GM12878 (cell line): Measurements from ENCODE around the gene LUM. TPM values are rescaled to one million over a fixed set of nuclear protein-coding genes. Genes with fewer than 3 reads are reported as not detected.

ENCODE experiments used
- ATAC-seq: fragments of 200-7000 bp; cut with Tn5 transposase; 3 replicates; pipeline ENCODE4 v1.9.1; 2020; ENCODE audit warnings: mild to moderate bottlenecking, moderate library complexity
- BruUV-seq: library from RNA; stranded (reverse); fragments of 400-500 nt; replicated peaks from 2 replicates; lab custom pipeline; 2021; lab: Mats Ljungman, UMichigan
- CTCF ChIA-PET: fragments of 300-600 bp; sonication (Branson Sonifier 250); formaldehyde crosslinking; extraction: SDS; loops from one replicate; lab custom pipeline; 2021; ENCODE audit warnings: inconsistent platforms; lab: Yijun Ruan, JAX
- POLR2A ChIA-PET: fragments of 350-600 bp; formaldehyde crosslinking; extraction: SDS; loops from one replicate; lab custom pipeline; 2021; ENCODE audit warnings: inconsistent platforms; lab: Charles Lee
- RAD21 ChIA-PET: fragments of 300-600 bp; sonication (Branson Sonifier 250); formaldehyde crosslinking; loops from one replicate; lab custom pipeline; 2023; ENCODE audit warnings: antibody characterized with exemption; ENCODE audit not compliant: unreplicated experiment; lab: Charles Lee
- SMC1A ChIA-PET: fragments of 300-600 bp; sonication (Branson Sonifier 250); formaldehyde crosslinking; loops from one replicate; lab custom pipeline; 2023; ENCODE audit not compliant: unreplicated experiment, uncharacterized antibody; lab: Charles Lee
- DNase-seq: peaks from one replicate; pipeline ENCODE4 v3.0.0-alpha.2; 2011; ENCODE audit warnings: low read depth, low spot score
- FAIRE-seq: peaks from 3 replicates; lab custom pipeline; 2011; peaks lifted over from hg19 to GRCh38; lab: Jason Lieb, UNC
- H2AFZ ChIP-seq: 2 replicates; pipeline ENCODE4 v1.6.0; 2011; ENCODE audit warnings: low read depth, low read length, control low read depth; ENCODE audit not compliant: control insufficient read depth
- H3K27ac ChIP-seq: 2 replicates; pipeline ENCODE4 v1.5.1; 2011; ENCODE audit warnings: control low read depth; ENCODE audit not compliant: control insufficient read depth, insufficient read depth
- H3K27me3 ChIP-seq, 2 experiments: replicated peaks in 1 of 2; 2 replicates each; pipeline versions ENCODE4 v1.6.0 to v1.6.1; 2011; ENCODE audit warnings: low read length in 1 of 2; ENCODE audit not compliant: control insufficient read depth in 2 of 2, insufficient read depth in 2 of 2
- H3K36me3 ChIP-seq, 2 experiments: 2 replicates each; pipeline ENCODE4 v1.5.1; 2011; ENCODE audit warnings: low read length in 1 of 2; ENCODE audit not compliant: control insufficient read depth in 2 of 2, insufficient read depth in 2 of 2
- H3K4me1 ChIP-seq: 2 replicates; pipeline ENCODE4 v1.6.1; 2011; ENCODE audit warnings: mild to moderate bottlenecking, low read length, moderate library complexity, mixed read lengths; ENCODE audit not compliant: control insufficient read depth, insufficient read depth
- H3K4me2 ChIP-seq: 2 replicates; pipeline ENCODE4 v1.6.0; 2011; ENCODE audit warnings: control low read depth; ENCODE audit not compliant: control insufficient read depth, insufficient read depth
- H3K4me3 ChIP-seq: fragments of 200-600 bp; sonication (generic); 2 replicates; pipeline ENCODE4 v1.5.1; 2016
- H3K79me2 ChIP-seq: 2 replicates; pipeline ENCODE4 v1.6.0; 2011; ENCODE audit warnings: low read length; ENCODE audit not compliant: control insufficient read depth, insufficient read depth
- H3K9ac ChIP-seq: 2 replicates; pipeline ENCODE4 v1.8.0; 2011; ENCODE audit warnings: low read length, control low read depth, mixed read lengths; ENCODE audit not compliant: control insufficient read depth, insufficient read depth
- H3K9me3 ChIP-seq: replicated peaks from 3 replicates; pipeline ENCODE4 v1.5.1; 2011; ENCODE audit warnings: mild to moderate bottlenecking, low read length; ENCODE audit not compliant: control insufficient read depth, insufficient read depth
- H4K20me1 ChIP-seq: 2 replicates; pipeline ENCODE4 v1.6.0; 2011; ENCODE audit not compliant: control insufficient read depth, insufficient read depth
- CREM ChIP-seq: IDR thresholded peaks from 2 replicates; pipeline ENCODE4 v1.6.1; 2014; ENCODE audit warnings: antibody characterized with exemption, low read depth
- FOXK2 ChIP-seq: fragments of 450-650 bp; IDR thresholded peaks from 2 replicates; pipeline ENCODE4 v1.6.1; 2017; ENCODE audit warnings: mild to moderate bottlenecking, moderate library complexity
- JUNB ChIP-seq: IDR thresholded peaks from 2 replicates; pipeline ENCODE4 v1.6.1; 2016; ENCODE audit warnings: antibody characterized with exemption, mild to moderate bottlenecking
- PAX8 ChIP-seq: fragments of 450-650 bp; IDR thresholded peaks from 2 replicates; pipeline ENCODE4 v1.6.1; 2017; ENCODE audit warnings: mild to moderate bottlenecking, moderate library complexity
- RFX5 ChIP-seq: IDR thresholded peaks from 2 replicates; pipeline ENCODE4 v1.6.1; 2011; ENCODE audit warnings: low read depth, low read length, improper control_type of control experiment
- ZNF622 ChIP-seq: fragments of 450-650 bp; IDR thresholded peaks from 2 replicates; pipeline ENCODE4 v1.6.1; 2017; ENCODE audit warnings: mild to moderate bottlenecking, inconsistent platforms
- WGBS: methylation state at CpG from one replicate; pipeline ENCODE4 v1.1.6; 2016; ENCODE audit warnings: low lambda C conversion rate; ENCODE audit not compliant: insufficient replicate concordance, insufficient coverage; ENCODE audit errors: missing lambda C conversion rate; 5-methylcytosine and 5-hydroxymethylcytosine counted together
- in situ Hi-C: fragments of 300-500 bp; cut with MboI; formaldehyde crosslinking; loops from 9 replicates; pipeline ENCODE4 v1.14.3; 2018; ENCODE audit warnings: mixed read lengths
- intact Hi-C: fragments of 100-400 bp; cut with micrococcal nuclease; formaldehyde crosslinking; loops from one replicate; pipeline ENCODE4 v1.14.2; 2022; ENCODE audit not compliant: unreplicated experiment
- polyA plus RNA-seq, 11 experiments: library from polyadenylated mRNA; depleted of rRNA in 4 of 11; unstranded in 6 of 11; stranded (reverse) in 5 of 11; fragments of >200 nt; fragmentation: Nextera tagmentation in 4 of 11; fragmentation: Illumina TruSeq in 1 of 11; extraction: Ambion mirVana in 4 of 11; extraction: Trizol in 1 of 11; gene quantifications; 1 replicate in 1 of 11; 2 replicates in 10 of 11; pipeline versions ENCODE4 v1.2.1 to v1.2.3, GENCODE V29; 2011 to 2016; ENCODE audit warnings: inconsistent platforms in 2 of 11, missing spikeins in 2 of 11, low read depth in 1 of 11
- total RNA-seq, 4 experiments: library from RNA; depleted of rRNA in 3 of 4; stranded (reverse); fragments of >200 nt in 3 of 4; fragmentation: Illumina TruSeq in 1 of 4; extraction: Trizol in 1 of 4; gene quantifications; 2 replicates each; pipeline versions ENCODE4 v1.2.1 to v1.2.3, GENCODE V29; 2013 to 2021

The LUM gene
- total and polyA plus RNA-seq, 10 of the 15 experiments (the other 5 are each of a cell fraction or from before 2014, with no cell fraction given): 0.09 to 0.31 TPM; not detected in 8

- no peak for TF ChIP-seq FOXK2
- no peak for TF ChIP-seq ZNF622
- TF ChIP-seq CREM: no peak
- no peak for TF ChIP-seq PAX8
- TF ChIP-seq, all 136 proteins: peak for 0
- RAD21 ChIA-PET: interaction anchor here (1.2 kb wide), 1 partner anchor 100 kb away, joined by 3 read pairs; no protein-coding TSS in a partner anchor
- WGBS: 0% methylated on average over 1 of the region's 1 CpG
- Histone ChIP-seq H3K36me3 (no peaks in the 10 kb centered on the region), H3K27me3 (no peaks in the 10 kb centered on the region), H3K79me2 (no peaks in the 10 kb centered on the region), H3K27ac (no peak overlapping the region), H3K9me3 (no peaks in the 10 kb centered on the region), H3K4me3 (no peak overlapping the region), H3K4me1 (no peaks in the 10 kb centered on the region), H2AFZ (no peak overlapping the region), H3K9ac (no peak overlapping the region), H3K4me2 (no peak overlapping the region), H4K20me1 (no peaks in the 10 kb centered on the region)
- FAIRE-seq (no peak), DNase-seq (no peak), ATAC-seq (no peak)
- BruUV-seq: no TSS peak
- intact Hi-C loops (no loop called here), in situ Hi-C loops (no loop called here)
- SMC1A ChIA-PET: interaction anchor here (1.8 kb wide), 1 partner anchor 50 kb away, joined by 3 read pairs; no protein-coding TSS in a partner anchor
- CTCF ChIA-PET: interaction anchor here (1.3 kb wide), 1 partner anchor 30 kb away, joined by 6 read pairs; no protein-coding TSS in a partner anchor
- POLR2A ChIA-PET: no interaction called here
Observed at GRCh38 chr12:91078501-91078900, 32.8 kb downstream of the LUM start.

- no TSS peak for BruUV-seq
- in situ Hi-C loops: no loop called here
Observed at GRCh38 chr12:91077228-91077954, 33.9 kb downstream of the LUM start.

More at GRCh38 chr12:91077228-91077954, 33.9 kb downstream of the LUM start:
- Histone ChIP-seq H3K79me2 (no peaks in the 10 kb centered on the region), H2AFZ (no peak overlapping the region), H4K20me1 (no peaks in the 10 kb centered on the region), H3K27me3 (no peaks in the 10 kb centered on the region), H3K4me1 (no peaks in the 10 kb centered on the region), H3K9me3 (no peaks in the 10 kb centered on the region), H3K4me3 (no peak overlapping the region), H3K36me3 (no peaks in the 10 kb centered on the region), H3K9ac (no peak overlapping the region), H3K4me2 (no peak overlapping the region), H3K27ac (no peak overlapping the region)
- CTCF ChIA-PET: no interaction called here
- FAIRE-seq (no peak), DNase-seq (no peak), ATAC-seq (peak; percentile 14; the same call in 1 of the 3 replicates)
- SMC1A ChIA-PET: interaction anchor here (1.8 kb wide), 1 partner anchor 49 kb away, joined by 3 read pairs; no protein-coding TSS in a partner anchor
- POLR2A ChIA-PET: no interaction called here
- TF ChIP-seq JUNB (peak; percentile 11; the same call in 1 of the 2 replicates), RFX5 (no peak)
- RAD21 ChIA-PET: interaction anchor here (1.2 kb wide), 1 partner anchor 99 kb away, joined by 3 read pairs; no protein-coding TSS in a partner anchor
- WGBS: 22% methylated on average over 5 of the region's 5 CpGs
- intact Hi-C loops: no loop called here
